SK-N-SH treated with all-trans-retinoic acid at 6 μM for 48 hours (cell line): ENCODE results near the gene KCNQ5.

Experiments
- ATAC-seq: fragments of 200-7000 bp; cut with Tn5 transposase; 3 replicates; pipeline ENCODE4 v1.9.1; 2020; ENCODE audit warnings: mild to moderate bottlenecking, moderate library complexity
- ARNTL ChIP-seq: fragments of 450-650 bp; formaldehyde crosslinking; IDR thresholded peaks from 2 replicates; pipeline ENCODE4 v1.5.0; 2020; ENCODE audit warnings: low read depth, mild to moderate bottlenecking, moderate library complexity, borderline replicate concordance
- BACH2 ChIP-seq: fragments of 250-450 bp; sonication (Bioruptor Pico); IDR thresholded peaks from 2 replicates; pipeline ENCODE4 v1.9.0; 2021; ENCODE audit warnings: mild to moderate bottlenecking, borderline replicate concordance
- ESRRG ChIP-seq: fragments of 250-450 bp; sonication (Bioruptor Pico); IDR thresholded peaks from 2 replicates; pipeline ENCODE4 v1.6.1; 2021; ENCODE audit warnings: mild to moderate bottlenecking
- GLIS3 ChIP-seq: fragments of 250-450 bp; sonication (Bioruptor Pico); IDR thresholded peaks from 2 replicates; pipeline ENCODE4 v1.5.0; 2020; ENCODE audit warnings: mild to moderate bottlenecking, moderate library complexity
- OSR1 ChIP-seq: fragments of 250-450 bp; sonication (Bioruptor Pico); IDR thresholded peaks from 2 replicates; pipeline ENCODE4 v1.8.0; 2022; ENCODE audit warnings: moderate library complexity, mild to moderate bottlenecking, inconsistent platforms
- PPARA ChIP-seq: fragments of 250-450 bp; sonication (Bioruptor Pico); IDR thresholded peaks from 2 replicates; pipeline ENCODE4 v1.5.0; 2020; ENCODE audit warnings: mild to moderate bottlenecking, borderline replicate concordance
- SNAI2 ChIP-seq: fragments of 250-450 bp; sonication (Bioruptor Pico); IDR thresholded peaks from 2 replicates; pipeline ENCODE4 v1.5.0; 2020; ENCODE audit warnings: mild to moderate bottlenecking, moderate library complexity
- TCF4 ChIP-seq: fragments of 250-450 bp; sonication (Bioruptor Pico); IDR thresholded peaks from 2 replicates; pipeline ENCODE4 v1.8.0; 2021; ENCODE audit warnings: mild to moderate bottlenecking, moderate library complexity, borderline replicate concordance
- TOX ChIP-seq: fragments of 250-450 bp; sonication (Bioruptor Pico); IDR thresholded peaks from 2 replicates; pipeline ENCODE4 v1.8.0; 2021; ENCODE audit warnings: mild to moderate bottlenecking, moderate library complexity, borderline replicate concordance
- ZC3H10 ChIP-seq: fragments of 250-450 bp; sonication (Bioruptor Pico); IDR thresholded peaks from 2 replicates; pipeline ENCODE4 v1.5.1; 2021; ENCODE audit warnings: mild to moderate bottlenecking, moderate library complexity
- ZNF8 ChIP-seq: fragments of 450-650 bp; formaldehyde crosslinking; IDR thresholded peaks from 2 replicates; pipeline ENCODE4 v1.5.0; 2020; ENCODE audit warnings: mild to moderate bottlenecking, moderate library complexity
- TF ChIP-seq, protein P1 (sequence below): fragments of 250-450 bp; sonication (Bioruptor Pico); IDR thresholded peaks from 2 replicates; pipeline ENCODE4 v1.8.0; 2020; ENCODE audit warnings: mild to moderate bottlenecking, moderate library complexity, borderline replicate concordance
- TF ChIP-seq, protein P2 (sequence below): fragments of 250-450 bp; sonication (Bioruptor Pico); IDR thresholded peaks from 2 replicates; pipeline ENCODE4 v1.8.0; 2021; ENCODE audit warnings: low read depth, mild to moderate bottlenecking, moderate library complexity, borderline replicate concordance
- TF ChIP-seq, protein P3 (sequence below): fragments of 250-450 bp; sonication (Bioruptor Pico); IDR thresholded peaks from 2 replicates; pipeline ENCODE4 v1.5.0; 2020; ENCODE audit warnings: mild to moderate bottlenecking, moderate library complexity
- TF ChIP-seq, protein P4 (sequence below): fragments of 250-450 bp; sonication (Bioruptor Pico); IDR thresholded peaks from 2 replicates; pipeline ENCODE4 v1.5.1; 2020; ENCODE audit warnings: low read depth, mild to moderate bottlenecking, moderate library complexity
- TF ChIP-seq, protein P5 (sequence below): fragments of 250-450 bp; sonication (Bioruptor Pico); IDR thresholded peaks from 2 replicates; pipeline ENCODE4 v1.5.1; 2021; ENCODE audit warnings: mild to moderate bottlenecking, moderate library complexity

Gene KCNQ5

DNA sequence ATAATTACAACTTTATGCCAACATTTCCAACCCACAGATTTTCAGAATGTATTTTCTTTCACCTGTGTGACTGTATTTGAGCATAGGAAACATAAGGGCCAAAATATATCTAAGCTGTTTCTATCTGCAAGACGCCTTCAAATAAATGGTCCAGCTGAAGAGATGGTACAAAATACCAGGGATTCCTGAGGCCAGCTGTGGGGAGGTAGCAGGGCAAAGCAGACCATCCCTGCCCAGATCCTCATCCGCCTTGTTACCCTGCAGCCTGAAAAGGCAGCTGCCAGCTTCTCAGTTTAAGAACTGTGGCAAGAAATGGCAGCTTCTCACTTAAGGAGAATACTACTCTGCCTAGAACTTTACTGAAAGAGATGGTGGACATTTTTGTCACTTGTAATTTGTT, 460.1 kb downstream of the KCNQ5 start:
- TF ChIP-seq, protein P1, sequence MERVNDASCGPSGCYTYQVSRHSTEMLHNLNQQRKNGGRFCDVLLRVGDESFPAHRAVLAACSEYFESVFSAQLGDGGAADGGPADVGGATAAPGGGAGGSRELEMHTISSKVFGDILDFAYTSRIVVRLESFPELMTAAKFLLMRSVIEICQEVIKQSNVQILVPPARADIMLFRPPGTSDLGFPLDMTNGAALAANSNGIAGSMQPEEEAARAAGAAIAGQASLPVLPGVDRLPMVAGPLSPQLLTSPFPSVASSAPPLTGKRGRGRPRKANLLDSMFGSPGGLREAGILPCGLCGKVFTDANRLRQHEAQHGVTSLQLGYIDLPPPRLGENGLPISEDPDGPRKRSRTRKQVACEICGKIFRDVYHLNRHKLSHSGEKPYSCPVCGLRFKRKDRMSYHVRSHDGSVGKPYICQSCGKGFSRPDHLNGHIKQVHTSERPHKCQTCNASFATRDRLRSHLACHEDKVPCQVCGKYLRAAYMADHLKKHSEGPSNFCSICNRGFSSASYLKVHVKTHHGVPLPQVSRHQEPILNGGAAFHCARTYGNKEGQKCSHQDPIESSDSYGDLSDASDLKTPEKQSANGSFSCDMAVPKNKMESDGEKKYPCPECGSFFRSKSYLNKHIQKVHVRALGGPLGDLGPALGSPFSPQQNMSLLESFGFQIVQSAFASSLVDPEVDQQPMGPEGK (CRISPR knock-in tag): no peak
- TF ChIP-seq ZC3H10 (no peak), PPARA (CRISPR knock-in tag) (no peak), SNAI2 (no peak), BACH2 (no peak), GLIS3 (CRISPR knock-in tag) (no peak), TOX (CRISPR knock-in tag) (no peak), ARNTL (CRISPR knock-in tag) (no peak), ZNF8 (no peak), ESRRG (CRISPR knock-in tag) (no peak)
- TF ChIP-seq, protein P2, sequence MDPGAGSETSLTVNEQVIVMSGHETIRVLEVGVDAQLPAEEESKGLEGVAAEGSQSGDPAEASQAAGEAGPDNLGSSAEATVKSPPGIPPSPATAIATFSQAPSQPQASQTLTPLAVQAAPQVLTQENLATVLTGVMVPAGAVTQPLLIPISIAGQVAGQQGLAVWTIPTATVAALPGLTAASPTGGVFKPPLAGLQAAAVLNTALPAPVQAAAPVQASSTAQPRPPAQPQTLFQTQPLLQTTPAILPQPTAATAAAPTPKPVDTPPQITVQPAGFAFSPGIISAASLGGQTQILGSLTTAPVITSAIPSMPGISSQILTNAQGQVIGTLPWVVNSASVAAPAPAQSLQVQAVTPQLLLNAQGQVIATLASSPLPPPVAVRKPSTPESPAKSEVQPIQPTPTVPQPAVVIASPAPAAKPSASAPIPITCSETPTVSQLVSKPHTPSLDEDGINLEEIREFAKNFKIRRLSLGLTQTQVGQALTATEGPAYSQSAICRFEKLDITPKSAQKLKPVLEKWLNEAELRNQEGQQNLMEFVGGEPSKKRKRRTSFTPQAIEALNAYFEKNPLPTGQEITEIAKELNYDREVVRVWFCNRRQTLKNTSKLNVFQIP (CRISPR knock-in tag): no peak
- TF ChIP-seq, protein P3, sequence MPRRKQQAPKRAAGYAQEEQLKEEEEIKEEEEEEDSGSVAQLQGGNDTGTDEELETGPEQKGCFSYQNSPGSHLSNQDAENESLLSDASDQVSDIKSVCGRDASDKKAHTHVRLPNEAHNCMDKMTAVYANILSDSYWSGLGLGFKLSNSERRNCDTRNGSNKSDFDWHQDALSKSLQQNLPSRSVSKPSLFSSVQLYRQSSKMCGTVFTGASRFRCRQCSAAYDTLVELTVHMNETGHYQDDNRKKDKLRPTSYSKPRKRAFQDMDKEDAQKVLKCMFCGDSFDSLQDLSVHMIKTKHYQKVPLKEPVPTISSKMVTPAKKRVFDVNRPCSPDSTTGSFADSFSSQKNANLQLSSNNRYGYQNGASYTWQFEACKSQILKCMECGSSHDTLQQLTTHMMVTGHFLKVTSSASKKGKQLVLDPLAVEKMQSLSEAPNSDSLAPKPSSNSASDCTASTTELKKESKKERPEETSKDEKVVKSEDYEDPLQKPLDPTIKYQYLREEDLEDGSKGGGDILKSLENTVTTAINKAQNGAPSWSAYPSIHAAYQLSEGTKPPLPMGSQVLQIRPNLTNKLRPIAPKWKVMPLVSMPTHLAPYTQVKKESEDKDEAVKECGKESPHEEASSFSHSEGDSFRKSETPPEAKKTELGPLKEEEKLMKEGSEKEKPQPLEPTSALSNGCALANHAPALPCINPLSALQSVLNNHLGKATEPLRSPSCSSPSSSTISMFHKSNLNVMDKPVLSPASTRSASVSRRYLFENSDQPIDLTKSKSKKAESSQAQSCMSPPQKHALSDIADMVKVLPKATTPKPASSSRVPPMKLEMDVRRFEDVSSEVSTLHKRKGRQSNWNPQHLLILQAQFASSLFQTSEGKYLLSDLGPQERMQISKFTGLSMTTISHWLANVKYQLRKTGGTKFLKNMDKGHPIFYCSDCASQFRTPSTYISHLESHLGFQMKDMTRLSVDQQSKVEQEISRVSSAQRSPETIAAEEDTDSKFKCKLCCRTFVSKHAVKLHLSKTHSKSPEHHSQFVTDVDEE (CRISPR knock-in tag): no peak
- TF ChIP-seq, protein P4, sequence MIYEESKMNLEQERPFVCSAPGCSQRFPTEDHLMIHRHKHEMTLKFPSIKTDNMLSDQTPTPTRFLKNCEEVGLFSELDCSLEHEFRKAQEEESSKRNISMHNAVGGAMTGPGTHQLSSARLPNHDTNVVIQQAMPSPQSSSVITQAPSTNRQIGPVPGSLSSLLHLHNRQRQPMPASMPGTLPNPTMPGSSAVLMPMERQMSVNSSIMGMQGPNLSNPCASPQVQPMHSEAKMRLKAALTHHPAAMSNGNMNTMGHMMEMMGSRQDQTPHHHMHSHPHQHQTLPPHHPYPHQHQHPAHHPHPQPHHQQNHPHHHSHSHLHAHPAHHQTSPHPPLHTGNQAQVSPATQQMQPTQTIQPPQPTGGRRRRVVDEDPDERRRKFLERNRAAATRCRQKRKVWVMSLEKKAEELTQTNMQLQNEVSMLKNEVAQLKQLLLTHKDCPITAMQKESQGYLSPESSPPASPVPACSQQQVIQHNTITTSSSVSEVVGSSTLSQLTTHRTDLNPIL (CRISPR knock-in tag): no peak
- TF ChIP-seq, protein P5, sequence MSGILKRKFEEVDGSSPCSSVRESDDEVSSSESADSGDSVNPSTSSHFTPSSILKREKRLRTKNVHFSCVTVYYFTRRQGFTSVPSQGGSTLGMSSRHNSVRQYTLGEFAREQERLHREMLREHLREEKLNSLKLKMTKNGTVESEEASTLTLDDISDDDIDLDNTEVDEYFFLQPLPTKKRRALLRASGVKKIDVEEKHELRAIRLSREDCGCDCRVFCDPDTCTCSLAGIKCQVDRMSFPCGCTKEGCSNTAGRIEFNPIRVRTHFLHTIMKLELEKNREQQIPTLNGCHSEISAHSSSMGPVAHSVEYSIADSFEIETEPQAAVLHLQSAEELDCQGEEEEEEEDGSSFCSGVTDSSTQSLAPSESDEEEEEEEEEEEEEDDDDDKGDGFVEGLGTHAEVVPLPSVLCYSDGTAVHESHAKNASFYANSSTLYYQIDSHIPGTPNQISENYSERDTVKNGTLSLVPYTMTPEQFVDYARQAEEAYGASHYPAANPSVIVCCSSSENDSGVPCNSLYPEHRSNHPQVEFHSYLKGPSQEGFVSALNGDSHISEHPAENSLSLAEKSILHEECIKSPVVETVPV: no peak
- ATAC-seq: no peak

DNA sequence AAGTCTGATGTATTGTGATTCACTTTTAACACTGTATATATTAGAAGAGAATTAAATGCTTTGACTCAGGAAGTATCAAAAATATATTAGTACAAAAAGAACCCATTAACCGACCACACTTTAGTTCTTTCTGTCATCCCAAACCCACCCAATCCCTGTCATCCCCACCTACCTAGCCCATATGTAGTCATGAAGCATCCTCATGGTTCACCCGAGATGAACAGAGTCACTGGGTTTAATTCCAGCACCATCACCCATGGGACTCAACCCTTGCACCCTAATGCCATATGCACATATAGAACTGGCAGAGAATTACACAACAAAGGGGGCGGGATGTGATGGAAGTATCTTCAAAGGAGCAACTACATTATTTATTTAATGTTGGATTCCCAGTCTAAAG, 462.0 kb downstream of the KCNQ5 start:
- ATAC-seq: no peak
- TF ChIP-seq, protein P3 (CRISPR knock-in tag): no peak
- TF ChIP-seq, protein P5: no peak
- no peak for TF ChIP-seq OSR1
- no peak for TF ChIP-seq TOX (CRISPR knock-in tag)
- no peak for TF ChIP-seq ARNTL (CRISPR knock-in tag)
- TF ChIP-seq ZC3H10: no peak
- TF ChIP-seq TCF4: no peak
